KMS-11 (cell line): ENCODE measurements around the gene SCFD2.
"Not testable (repeated sequence)": the region's sequence is repeated elsewhere in the genome, so short reads cannot be mapped to it uniquely, and the experiment has no call there.

ENCODE experiments used
- H2AFZ ChIP-seq: fragments of 200-600 bp; sonication (generic); 2 replicates; pipeline ENCODE4 v1.6.1; 2016; ENCODE audit warnings: antibody characterized with exemption, mixed run types, low read depth
- H3K27ac ChIP-seq: fragments of 200-600 bp; sonication (generic); 2 replicates; pipeline ENCODE4 v1.6.1; 2016; ENCODE audit warnings: mild to moderate bottlenecking, mixed run types
- H3K27me3 ChIP-seq: fragments of 200-600 bp; sonication (generic); 2 replicates; pipeline ENCODE4 v1.6.1; 2017; ENCODE audit warnings: mild to moderate bottlenecking, low read depth, mixed run types, moderate library complexity; ENCODE audit not compliant: insufficient read depth
- H3K36me3 ChIP-seq: fragments of 200-600 bp; sonication (generic); 2 replicates; pipeline ENCODE4 v1.6.1; 2017; ENCODE audit warnings: mild to moderate bottlenecking, mixed run types; ENCODE audit not compliant: insufficient read depth
- H3K4me1 ChIP-seq: fragments of 200-600 bp; sonication (generic); 2 replicates; pipeline ENCODE4 v1.6.1; 2016; ENCODE audit warnings: mild to moderate bottlenecking, low read depth, mixed run types; ENCODE audit not compliant: poor library complexity, severe bottlenecking
- H3K4me2 ChIP-seq: fragments of 200-600 bp; sonication (generic); 2 replicates; pipeline ENCODE4 v1.7.0; 2016; ENCODE audit warnings: mild to moderate bottlenecking, mixed run types
- H3K4me3 ChIP-seq: fragments of 200-600 bp; sonication (generic); IDR thresholded peaks from 2 replicates; pipeline ENCODE4 v1.6.1; 2017; ENCODE audit warnings: low read depth, low read length, mixed read lengths; ENCODE audit not compliant: insufficient read depth
- H3K79me2 ChIP-seq: fragments of 200-600 bp; sonication (generic); 2 replicates; pipeline ENCODE4 v1.6.1; 2016; ENCODE audit warnings: low read depth, mixed run types; ENCODE audit not compliant: insufficient read depth
- H3K9ac ChIP-seq: fragments of 200-600 bp; sonication (generic); 2 replicates; pipeline ENCODE4 v1.6.1; 2016; ENCODE audit warnings: mild to moderate bottlenecking, mixed run types
- H4K20me1 ChIP-seq: fragments of 200-600 bp; sonication (generic); 2 replicates; pipeline ENCODE4 v1.6.1; 2016; ENCODE audit warnings: mild to moderate bottlenecking, mixed run types; ENCODE audit not compliant: insufficient read depth
- TF ChIP-seq, protein P1 (sequence below): fragments of 200-600 bp; sonication (generic); conservative IDR thresholded peaks from 2 replicates; pipeline ENCODE4 v1.6.1; 2017; ENCODE audit warnings: low read depth, mild to moderate bottlenecking, antibody characterized with exemption, low read length, moderate library complexity, mixed read lengths

SCFD2 gene

DNA sequence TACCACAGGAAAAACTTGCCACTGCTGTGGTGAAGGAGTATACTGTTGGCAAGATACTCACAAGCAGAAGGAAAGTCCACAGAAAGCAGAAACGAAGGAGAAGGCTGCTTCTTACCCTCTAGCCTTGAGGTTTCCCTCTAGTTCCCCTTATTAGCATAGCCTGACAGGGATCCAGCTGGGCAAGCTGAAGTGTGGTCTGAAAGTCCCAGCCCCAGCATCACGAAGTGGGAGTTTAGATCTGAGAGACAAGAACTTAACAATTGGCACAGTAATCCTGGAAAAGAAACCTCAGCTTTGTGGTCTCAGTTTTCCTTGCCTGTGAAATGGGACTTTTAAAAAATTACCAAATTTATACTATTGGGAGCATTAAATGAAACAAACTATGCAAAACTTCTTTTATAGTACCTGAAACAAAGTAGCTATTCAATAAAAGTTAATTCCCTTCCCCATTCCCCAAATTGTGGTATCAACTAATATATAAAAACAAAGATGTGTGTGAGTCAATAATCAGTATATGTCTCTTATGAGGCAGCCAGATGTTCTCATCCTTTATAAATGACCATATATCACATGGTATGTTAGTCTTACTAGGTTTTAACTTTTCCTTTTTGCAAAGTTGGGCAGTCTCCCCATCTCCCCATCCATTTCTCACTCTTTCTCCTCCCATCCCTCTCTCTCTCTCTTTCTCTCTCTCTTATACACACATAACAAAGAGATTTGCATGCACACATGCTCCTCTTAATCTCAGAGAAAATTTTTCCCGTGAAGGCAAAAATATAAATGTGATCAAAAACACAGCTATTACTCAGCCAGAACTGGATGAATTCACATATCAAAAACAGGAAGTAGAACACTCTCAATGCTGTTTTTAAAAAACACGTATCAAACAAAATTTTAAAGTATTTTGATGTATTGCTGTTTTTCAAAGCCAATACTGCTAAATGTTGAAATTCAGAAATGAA, 57.8 kb downstream of the SCFD2 start:
- Histone ChIP-seq H3K4me3 (no peak overlapping the region), H3K27me3 (no peaks in the 10 kb centered on the region), H3K36me3 (no peaks in the 10 kb centered on the region), H4K20me1 (no peaks in the 10 kb centered on the region), H3K79me2 (no peaks in the 10 kb centered on the region; the same call in 1 of the 2 replicates), H2AFZ (no peak overlapping the region), H3K4me2 (no peak overlapping the region), H3K4me1 (no peaks in the 10 kb centered on the region), H3K9ac (no peak overlapping the region), H3K27ac (no peak overlapping the region)
- TF ChIP-seq, protein P1, sequence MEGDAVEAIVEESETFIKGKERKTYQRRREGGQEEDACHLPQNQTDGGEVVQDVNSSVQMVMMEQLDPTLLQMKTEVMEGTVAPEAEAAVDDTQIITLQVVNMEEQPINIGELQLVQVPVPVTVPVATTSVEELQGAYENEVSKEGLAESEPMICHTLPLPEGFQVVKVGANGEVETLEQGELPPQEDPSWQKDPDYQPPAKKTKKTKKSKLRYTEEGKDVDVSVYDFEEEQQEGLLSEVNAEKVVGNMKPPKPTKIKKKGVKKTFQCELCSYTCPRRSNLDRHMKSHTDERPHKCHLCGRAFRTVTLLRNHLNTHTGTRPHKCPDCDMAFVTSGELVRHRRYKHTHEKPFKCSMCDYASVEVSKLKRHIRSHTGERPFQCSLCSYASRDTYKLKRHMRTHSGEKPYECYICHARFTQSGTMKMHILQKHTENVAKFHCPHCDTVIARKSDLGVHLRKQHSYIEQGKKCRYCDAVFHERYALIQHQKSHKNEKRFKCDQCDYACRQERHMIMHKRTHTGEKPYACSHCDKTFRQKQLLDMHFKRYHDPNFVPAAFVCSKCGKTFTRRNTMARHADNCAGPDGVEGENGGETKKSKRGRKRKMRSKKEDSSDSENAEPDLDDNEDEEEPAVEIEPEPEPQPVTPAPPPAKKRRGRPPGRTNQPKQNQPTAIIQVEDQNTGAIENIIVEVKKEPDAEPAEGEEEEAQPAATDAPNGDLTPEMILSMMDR = no peak

DNA sequence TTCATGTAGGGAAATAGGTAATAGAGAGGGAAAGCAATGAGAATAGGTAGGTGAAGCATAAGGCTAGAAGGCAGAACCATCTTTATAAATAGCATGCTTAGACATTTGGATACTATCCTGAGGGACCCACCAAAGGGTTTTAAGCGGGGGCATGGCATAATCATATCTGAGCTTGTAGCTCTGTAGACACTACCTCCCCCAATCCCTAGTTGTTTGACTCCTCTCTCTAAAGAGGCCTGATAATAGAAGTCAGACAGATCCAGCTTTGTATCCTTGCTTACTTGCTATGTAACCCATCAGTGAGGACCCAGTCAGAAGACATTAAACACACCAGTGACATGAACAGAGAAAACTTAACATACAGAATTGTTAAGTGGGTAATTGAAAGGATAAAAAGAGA, 58.7 kb downstream of the SCFD2 start:
- H2AFZ ChIP-seq = no peak overlapping the region
- no peaks in the 10 kb centered on the region for H3K27me3 ChIP-seq
- no peak overlapping the region for H3K4me2 ChIP-seq
- H3K4me3 ChIP-seq = no peak overlapping the region
- H4K20me1 ChIP-seq = no peaks in the 10 kb centered on the region
- H3K4me1 ChIP-seq = no peaks in the 10 kb centered on the region
- H3K36me3 ChIP-seq = no peaks in the 10 kb centered on the region
- H3K27ac ChIP-seq = no peak overlapping the region
- TF ChIP-seq, protein P1 = no peak
- no peaks in the 10 kb centered on the region; the same call in 1 of the 2 replicates for H3K79me2 ChIP-seq
- H3K9ac ChIP-seq = no peak overlapping the region

DNA sequence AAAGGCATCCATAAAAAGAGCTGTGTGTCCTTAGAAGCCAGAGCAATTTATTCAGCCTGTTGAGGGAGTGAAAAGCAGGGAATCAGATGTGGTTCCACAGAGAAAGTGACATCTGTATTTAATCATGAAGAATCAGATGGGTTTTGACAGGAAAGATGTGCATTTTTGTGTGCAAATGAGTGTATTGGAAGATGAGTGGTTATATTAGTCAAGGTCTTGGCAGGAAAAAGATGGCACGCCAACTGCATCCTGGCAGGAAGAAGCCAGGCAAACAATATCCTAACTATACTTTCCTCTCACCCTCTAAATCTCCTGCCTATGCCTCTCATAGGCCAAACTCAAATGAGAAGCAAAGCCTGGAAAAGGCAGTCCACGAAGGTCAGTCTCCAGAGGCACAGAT, 59.1 kb downstream of the SCFD2 start:
- no peak overlapping the region for H3K9ac ChIP-seq

DNA sequence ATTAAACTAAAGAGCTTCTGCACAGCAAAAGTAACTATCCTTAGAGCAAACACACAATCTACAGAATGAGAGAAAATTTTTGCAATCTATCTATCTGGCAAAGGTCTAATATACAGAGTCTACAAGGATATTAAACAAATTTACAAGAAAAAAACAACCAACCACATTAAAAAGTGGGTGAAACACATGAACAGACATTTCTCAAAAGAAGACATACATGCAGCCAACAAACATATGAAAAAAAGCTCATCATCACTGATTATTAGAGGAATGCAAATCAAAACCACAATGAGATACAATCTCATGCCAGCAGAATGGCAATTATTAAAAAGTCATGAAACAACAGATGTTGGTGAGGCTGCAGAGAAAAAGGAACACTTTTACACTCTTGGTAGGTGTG, 73.7 kb downstream of the SCFD2 start:
- H3K9ac ChIP-seq, H4K20me1 ChIP-seq, H3K36me3 ChIP-seq, H3K27ac ChIP-seq, H3K4me2 ChIP-seq, H2AFZ ChIP-seq, H3K4me1 ChIP-seq, H3K27me3 ChIP-seq, H3K4me3 ChIP-seq: not testable (repeated sequence)
- peaks cover 22% of the 10 kb centered on the region; the same call in 1 of the 2 replicates for H3K79me2 ChIP-seq

More for the DNA sequence above, 59.1 kb downstream of the SCFD2 start:
- H3K36me3 ChIP-seq = no peaks in the 10 kb centered on the region
- H3K79me2 ChIP-seq = no peaks in the 10 kb centered on the region; the same call in 1 of the 2 replicates
- H3K27me3 ChIP-seq = no peaks in the 10 kb centered on the region
- H3K4me2 ChIP-seq = no peak overlapping the region
- no peak overlapping the region for H3K27ac ChIP-seq
- no peak overlapping the region for H2AFZ ChIP-seq
- no peaks in the 10 kb centered on the region for H3K4me1 ChIP-seq
- no peak overlapping the region for H3K4me3 ChIP-seq
- H4K20me1 ChIP-seq = no peaks in the 10 kb centered on the region
- TF ChIP-seq, protein P1 = no peak

DNA sequence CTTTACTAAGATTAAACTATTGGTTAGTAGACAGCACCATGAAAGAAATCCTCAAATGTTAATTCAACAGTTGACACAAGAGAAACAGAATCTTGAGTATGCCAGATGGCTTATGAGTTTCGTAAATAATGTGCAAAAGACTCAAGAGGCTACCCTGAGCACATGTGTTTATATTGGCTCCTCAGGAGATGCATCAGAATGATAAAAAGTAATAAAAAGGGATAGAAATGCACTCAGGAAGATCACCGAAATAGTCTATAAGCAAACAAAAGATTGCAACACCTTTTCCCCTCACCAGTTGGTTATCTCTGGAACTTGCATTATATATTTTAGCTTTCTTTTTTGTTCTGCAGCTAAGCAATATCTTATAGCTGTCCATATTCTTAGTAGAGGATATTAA, 84.4 kb downstream of the SCFD2 start:
- no peak overlapping the region for H3K9ac ChIP-seq
- H3K4me1 ChIP-seq = peaks cover 11% of the 10 kb centered on the region
- H3K36me3 ChIP-seq = no peaks in the 10 kb centered on the region
- no peaks in the 10 kb centered on the region; the same call in 1 of the 2 replicates for H3K79me2 ChIP-seq
- H3K27ac ChIP-seq = no peak overlapping the region
- no peaks in the 10 kb centered on the region for H4K20me1 ChIP-seq
- H3K27me3 ChIP-seq = no peaks in the 10 kb centered on the region
- no peak overlapping the region for H3K4me3 ChIP-seq
- no peak overlapping the region for H2AFZ ChIP-seq
- H3K4me2 ChIP-seq = no peak overlapping the region
- TF ChIP-seq, protein P1 = no peak
